Esophagus mucosa (tissue), 1 donor: ENCODE measurements around the gene VASH1. TPM values are rescaled to one million over a fixed set of nuclear protein-coding genes. Genes with fewer than 3 reads are reported as not detected.

Source experiments
- ATAC-seq: fragments of 200-7000 bp; cut with Tn5 transposase; one replicate; pipeline ENCODE4 v1.9.1; 2020
- total RNA-seq: library from RNA; stranded (reverse); gene quantifications from one replicate; pipeline ENCODE4 v1.2.4, GENCODE V29; 2023
- donor health status: DM: yes; HTN: yes; CAD: no.

Gene VASH1
- total RNA-seq, 1 donor from 2014 or later, result 1.4 TPM

DNA sequence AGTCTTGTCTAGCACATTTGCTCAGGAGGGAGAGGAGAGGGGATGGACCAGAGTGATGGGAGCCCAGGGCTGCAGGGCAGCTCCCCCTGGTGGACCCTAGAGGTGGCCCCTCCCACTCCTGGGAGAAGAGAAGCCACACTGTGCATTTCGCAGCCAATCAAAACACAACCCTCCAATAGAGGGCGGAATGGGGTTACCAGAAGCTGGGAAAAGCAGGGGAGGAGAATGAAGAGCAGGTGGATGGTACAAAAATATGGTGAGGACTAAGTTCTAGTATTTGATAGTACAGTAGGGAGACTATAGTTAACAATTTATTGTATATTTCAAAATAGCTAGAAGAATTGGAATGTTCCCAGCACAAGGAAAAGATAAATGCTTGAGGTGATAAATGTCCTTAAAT is 23.6 kb downstream of the VASH1 start:
- peak; percentile 83 for ATAC-seq

DNA sequence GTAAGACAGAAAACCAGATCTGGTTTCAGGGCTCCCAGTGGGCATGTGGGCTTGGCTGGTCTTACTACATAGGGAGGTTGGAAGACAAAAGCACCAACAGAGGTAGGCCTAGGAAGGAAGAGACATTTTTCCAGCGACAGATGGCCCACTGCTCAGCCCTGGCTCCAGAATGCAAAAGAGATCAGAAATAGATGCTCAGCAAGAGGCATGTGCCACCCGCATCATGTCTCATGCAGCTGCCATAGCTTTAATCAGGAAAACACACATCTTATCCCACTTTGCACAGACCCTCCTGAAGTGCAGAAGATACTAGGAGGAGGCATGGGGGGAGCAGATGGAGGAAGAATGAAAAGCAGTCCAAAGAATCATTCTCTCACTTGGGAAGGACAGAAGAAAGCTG is 25.3 kb downstream of the VASH1 start:
- ATAC-seq, result no peak

DNA sequence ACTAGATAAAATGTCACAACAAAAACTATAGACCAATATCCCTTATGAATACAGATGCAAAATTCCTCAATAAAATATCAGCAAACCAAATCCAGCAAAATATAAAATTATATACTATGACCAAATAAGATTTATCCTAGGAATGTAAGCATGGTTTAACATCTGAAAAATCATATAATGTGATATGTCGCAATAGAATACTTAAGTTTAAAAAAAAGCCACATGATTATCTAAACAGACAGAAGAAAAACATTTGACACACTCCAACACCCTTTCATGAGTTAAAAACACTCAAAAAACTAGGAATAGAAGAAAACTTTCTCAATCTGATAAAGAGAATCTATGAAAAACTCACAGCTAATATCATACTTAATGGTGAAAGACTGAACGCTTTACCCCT is 31.2 kb downstream of the VASH1 start:
- ATAC-seq, result no peak

DNA sequence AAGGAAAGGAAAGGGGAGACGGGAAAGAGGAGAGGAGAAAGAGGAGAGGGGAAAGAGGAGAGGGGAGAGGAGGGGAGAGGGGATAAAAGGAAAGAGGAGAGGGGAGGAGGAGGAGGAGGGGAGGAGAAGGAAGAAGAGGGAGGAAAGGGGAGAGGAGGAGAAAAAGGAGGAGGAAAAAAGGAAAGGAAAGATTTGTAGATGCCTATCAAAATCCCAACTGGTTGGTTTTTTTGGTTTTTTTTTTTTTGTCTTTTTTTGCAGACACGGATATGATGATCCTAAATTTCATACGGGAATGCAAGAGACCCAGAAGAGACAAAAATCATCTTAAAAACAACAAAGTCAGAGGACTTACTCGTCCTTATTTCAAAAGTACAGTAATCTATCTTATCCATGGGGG is 32.1 kb downstream of the VASH1 start:
- ATAC-seq, result no peak

DNA sequence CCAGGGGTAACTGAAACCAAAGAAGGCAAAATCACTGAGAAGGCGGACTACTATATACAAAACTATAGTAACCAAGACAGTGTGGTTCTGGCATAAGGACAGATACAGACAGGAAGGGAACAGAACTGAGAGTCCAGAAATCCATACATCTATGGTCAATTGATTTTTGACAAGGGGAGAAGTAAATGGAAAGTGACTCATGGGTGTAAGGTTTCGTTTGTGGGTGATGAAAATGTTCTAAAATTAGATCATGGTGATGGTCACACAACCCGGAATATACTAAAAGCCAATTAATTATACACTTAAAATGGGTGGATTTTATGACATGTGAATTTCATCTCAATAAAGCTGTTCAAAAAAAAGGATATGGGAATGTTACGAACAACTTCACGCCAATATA is 32.7 kb downstream of the VASH1 start:
- no peak for ATAC-seq

DNA sequence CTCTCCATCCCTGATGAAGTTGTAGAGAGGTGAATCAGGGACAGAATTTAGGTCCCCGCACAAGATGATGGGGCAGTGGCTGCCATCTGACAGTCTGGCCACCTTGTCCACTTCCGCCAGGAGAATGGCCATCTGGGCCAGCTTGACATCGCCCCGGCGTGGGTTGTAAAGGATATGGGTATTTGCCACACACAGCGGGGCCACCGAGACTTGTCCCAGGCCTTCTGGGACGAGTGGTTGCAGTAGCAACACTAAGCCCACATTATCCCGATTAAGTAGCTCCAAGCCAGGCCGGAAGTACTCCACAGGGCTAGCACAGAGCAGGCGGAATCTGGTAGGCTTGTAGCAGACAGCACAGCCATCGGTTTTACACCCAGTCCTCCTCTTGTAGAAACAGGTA is 45.2 kb downstream of the VASH1 start:
- no peak for ATAC-seq

DNA sequence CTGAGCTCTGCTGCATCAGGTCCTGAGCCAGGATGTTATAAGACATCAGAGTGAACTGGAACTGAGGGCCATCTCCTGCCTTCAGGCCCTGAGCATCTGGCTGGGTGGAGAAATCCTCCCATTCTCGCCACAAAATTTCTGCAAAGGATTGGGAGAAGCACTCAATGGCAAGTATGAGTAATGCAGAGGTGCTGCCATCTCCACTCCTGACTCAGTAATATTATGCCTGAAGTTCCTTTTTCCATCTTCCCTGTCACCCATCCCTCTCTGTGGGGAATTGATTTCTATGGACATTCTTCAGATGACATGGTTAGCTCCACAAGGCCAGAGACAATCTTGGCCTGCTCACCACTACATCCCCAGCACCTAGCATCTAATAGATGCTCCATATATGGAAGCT is 46.7 kb downstream of the VASH1 start:
- no peak for ATAC-seq

DNA sequence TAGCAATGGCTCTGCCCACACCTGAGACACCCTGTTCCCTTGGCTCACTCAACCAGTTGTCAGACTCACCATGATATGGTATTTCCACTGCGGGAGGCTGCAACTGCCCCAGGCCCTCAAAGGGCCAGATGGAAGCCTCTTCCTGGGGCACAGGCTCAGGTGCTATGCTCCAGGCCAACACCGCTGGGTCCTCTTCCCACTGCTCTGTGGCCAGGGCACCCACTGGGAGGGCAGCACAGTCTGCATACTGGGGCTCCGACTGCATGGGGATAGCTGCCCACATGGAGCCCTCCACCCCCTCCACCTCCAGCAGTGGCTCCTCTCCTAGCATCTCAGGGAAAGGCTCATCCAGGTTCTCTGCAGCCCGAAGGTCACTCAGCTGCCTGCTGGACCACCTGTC is 47.7 kb downstream of the VASH1 start:
- no peak for ATAC-seq

DNA sequence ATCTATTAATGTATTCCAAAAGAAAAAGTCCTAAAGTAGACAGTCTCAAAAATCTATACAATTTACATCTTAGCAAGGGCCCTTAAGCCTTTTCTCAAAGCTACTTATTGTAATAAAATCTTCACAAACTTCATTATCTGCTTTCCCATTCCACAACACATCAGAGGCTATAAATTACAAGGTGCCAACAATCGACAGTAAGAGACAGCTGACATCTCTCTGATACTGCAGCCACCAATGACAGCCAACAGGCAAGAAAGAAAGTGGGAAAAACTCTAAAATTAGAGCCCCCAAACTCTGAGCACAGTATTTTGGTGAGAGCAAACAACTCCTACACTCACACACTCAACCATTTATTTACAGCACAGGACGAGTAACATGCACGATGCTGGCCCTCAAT is 49.3 kb downstream of the VASH1 start:
- ATAC-seq, result no peak

DNA sequence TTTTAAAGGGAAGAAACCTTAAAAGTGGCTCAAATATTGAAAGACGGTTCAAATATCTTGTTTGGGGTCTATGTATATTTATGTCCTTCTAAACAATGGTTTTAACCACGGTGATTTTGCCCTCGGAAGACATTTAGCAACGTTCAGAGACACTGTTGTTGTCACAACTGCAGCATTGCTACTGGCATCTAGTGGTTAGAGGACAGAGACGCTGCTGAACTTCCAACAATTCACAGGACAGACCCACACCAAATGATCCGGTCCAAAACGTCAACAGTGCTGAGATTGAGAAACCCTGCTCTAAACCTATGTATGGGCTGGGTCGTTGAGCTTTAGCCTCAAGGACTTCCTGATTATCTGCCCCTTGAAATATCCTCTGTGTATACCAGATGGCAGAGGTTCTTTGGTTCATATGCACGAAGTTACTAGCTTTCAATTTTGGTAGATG is 49.7 kb downstream of the VASH1 start:
- ATAC-seq, result no peak

DNA sequence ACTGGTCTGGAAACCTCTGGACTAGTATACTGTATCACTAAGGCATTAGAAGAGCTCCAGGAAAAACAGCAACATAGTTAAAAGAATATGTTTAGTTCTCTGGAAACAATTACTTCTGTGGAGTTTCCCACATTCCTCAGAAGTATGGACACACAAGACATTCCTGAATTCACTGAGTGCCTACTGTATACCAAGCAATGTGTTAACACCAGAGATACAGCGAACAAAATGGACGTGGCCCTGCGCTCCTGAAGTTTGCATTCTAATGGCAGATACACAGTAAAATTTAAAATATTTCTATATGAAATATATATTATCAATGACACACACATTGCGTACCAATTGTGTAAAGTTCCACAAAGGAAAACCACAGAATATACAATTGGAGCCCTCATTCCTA is 50.3 kb downstream of the VASH1 start:
- no peak for ATAC-seq

DNA sequence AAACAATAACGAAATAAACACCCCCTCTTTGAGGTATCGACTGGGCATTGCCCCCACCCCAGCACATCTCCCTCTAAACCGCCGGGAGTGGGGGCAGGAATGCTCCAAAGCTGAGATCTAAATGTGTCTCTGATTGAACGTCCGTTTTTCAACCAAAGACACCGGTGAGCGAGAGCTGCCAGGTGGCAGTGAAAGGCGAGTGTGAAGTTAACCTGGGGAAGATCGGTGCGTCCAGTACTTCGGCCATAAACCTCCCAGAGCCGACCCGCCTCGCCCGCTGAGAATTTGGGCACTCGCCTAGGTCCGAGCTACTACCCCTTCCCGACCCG is 50.8 kb downstream of the VASH1 start:
- no peak for ATAC-seq

DNA sequence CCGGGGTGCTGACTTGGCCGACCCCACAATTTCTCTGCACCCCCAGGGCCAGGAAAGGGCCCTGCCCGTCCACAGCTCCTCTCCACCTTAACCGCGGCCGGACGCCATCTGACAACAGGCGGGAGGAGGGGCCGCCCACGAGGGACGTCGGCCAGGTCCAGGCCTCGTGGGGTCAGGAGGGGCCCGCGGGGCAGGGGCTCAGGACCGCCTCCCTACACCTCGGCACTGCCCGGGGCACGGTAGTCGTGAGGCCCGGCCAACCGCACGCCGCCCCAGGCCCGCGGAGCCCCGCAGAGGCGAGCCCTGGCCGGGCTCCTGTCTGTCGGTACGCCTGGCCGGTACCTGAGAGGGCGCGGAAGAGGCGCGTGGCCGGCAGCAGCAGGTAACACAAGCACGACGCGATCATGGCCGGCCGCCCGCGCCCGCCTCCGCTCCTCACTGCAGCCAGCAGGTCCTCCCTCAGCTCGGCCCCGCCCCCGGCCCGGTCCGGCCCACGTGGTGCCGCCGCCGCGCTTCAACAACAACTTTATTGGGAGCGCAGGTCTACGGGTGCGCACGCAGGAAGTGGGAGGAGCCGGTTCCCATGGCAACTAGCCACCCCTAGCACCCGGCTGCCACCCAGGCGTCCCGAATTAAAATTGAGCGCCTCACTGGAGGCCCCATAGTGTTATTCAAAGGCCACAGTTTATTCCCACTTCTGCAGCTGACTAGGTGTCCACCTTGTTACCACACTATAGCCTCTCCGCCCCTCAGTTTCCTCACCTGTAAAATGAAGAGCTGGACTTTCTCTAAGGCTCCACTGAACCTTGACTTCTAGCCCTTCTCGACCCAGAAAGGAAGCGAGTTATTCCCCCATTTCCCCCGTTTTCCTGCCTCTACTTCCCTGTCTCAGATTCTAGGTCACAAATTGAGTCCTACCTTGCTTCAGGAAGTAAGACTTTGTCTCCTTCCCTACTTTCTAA is 51.4 kb downstream of the VASH1 start, which contains the start of gene ANGEL1:
Gene ANGEL1 (minus strand): TSS at position 461 of the 962 bp plus-strand sequence. CDS start 55 bp downstream, at position 406.
- ATAC-seq, result peak; percentile 98

DNA sequence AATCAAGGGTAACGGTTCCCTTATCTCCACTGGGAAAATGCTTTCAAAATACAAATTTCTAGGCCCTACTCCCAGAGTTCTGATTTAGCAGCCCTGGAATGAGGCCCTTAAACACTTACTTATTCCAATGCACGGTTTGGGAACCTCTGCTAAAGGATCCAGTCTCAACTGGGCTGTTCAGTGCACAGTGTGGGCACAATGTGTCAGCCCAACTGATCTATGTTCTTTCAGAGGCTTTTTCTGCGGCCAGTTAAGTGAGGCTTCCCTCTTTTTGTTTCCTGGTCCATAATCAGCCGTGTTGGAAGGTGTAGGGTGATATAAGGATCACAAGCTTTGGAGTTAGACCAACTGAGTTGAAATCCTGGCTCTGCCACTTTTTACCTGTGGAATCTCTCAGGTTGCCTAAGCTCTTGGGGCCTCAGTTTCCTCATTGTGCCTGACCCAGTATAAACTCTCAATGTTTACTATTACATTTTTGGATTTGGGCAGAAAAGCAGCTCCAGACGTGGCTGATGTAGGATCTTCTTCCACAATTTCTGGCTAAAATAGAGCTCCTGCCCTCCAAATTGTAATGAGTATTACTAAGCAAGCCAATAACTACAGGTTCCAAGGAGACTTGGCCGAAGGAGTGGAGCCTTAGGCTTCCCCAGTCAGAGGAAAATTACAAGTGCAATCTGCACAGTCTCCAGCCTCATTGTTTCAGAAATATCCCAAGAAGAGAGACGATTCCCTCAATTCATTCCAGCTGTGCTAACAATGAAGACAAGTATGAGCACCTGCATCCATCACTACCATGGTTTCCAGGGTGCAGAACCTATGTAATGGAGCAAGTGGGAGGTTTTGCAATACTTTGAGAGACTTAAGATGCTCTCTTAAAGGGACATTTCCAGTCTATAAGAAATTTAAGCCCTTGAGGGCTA is 53.7 kb downstream of the VASH1 start:
- no peak for ATAC-seq

DNA sequence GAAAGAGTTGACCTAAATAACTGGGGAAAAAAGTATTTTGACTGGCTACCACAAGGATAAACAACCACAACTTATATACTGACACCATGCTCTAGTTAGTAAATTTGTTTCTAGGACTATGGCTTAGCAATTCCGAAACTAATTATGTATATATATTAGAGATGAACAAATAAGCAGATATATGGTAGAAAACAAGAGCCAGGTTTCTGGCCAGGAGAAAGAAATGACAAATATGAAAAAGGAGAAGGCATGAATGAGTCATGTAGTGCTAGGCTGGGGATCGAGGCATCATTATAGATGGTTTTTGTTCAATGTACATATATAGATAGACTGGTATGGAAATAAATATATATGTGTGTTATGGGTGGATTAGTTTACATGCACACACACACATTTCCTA is 59.4 kb downstream of the VASH1 start:
- no peak for ATAC-seq

DNA sequence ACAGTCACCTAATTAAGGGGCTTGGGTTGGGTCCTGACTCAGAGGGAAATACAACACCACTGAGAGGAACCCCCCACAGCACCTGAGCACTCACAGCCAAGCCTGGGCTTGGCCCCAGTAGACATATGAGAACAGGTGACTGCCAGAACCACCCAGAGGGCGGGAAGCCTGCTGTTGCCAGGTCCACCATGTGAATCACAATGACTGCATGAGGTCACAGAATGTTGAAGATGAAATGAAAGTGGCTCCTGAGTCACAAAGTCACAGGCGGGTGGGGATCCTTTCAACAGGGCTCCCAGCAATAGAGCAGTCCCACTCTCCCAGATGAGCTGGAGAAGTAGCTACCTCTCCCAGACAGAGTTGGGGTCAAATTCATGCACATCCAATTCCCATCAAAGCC is 64.9 kb downstream of the VASH1 start, which contains the start of gene LRRC74A:
Gene LRRC74A (plus strand): TSS at position 287 of the 400 bp plus-strand sequence. CDS start 290 bp downstream, outside the sequence.
- ATAC-seq, result peak; percentile 73

DNA sequence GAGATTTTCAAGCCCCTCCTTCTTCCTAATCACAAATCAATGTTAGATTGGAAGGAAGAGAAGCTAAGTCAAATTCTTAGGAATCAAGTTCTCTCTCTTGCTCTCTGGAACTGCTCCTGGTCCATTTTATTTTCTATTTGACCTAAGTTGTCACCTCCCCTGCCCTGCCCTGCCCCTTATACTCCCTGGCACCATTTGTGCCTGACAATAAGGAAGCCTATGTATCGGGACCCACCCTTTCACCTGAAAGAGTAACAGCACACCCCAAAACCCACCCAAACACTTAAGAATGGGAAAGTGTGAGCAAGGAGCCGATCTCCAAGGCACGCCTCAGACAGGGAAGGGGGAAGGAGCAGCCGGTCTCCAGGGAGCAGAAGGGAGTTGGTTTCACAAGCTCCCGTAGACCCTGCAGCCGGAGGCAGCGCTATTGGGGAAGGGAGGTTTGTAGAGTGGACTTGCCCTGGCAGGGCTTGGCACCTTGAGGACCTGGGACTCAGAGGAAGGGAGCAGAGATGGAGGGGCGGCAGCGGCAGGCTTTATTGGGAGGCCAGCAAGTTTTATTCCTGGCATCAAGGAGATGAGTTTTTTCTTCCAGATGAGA is 66.5 kb downstream of the VASH1 start:
- ATAC-seq, result no peak

DNA sequence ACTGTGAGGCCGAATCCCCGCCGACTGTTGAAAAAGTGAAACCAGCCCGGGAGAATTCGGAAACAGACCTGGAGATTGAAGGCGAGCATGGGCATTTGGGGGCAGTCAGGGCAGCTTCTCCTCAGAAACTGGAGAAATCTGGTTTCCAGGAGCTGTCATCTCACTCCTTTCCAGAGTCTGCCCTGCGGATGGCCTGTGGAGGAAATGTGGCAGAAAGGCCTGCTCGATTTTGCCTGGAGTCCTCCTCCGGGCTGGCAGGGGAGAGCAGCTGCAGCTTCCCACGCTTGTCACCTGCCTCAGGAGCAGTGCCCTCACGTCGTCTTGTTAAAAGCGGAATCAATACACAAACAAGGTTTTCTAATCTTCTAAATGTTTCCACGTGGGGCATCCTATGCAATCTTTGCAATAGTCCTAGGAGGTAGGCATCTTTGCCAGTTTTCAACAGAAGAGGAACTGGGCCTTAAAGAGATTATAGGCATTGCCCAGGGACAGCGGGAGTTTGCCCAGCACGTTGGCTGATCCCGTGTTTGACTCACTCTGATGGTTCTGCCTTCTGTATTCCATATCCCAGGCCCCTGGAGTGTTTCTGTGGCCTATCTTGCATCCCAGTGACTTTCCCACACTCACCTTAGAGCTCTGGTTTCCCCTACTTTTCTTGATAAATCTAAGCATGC is 67.2 kb downstream of the VASH1 start:
- ATAC-seq, result no peak

DNA sequence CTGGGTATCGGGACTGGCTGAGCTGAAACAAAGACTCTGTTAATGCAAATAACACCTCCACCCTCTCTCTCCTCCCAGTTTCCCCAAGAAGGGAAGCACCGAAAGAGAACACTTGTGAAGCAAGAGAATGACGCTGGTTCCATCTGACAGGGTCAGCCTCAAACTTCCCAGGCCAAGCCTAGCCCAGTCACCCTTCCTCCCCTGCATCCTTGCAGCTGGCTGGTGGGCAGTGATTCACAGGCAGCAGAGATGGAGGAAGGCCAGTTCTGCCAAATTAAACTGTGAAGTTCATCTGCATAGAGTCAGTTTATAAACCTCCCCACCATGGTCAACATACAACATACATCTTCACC is 67.7 kb downstream of the VASH1 start:
- ATAC-seq, result no peak

DNA sequence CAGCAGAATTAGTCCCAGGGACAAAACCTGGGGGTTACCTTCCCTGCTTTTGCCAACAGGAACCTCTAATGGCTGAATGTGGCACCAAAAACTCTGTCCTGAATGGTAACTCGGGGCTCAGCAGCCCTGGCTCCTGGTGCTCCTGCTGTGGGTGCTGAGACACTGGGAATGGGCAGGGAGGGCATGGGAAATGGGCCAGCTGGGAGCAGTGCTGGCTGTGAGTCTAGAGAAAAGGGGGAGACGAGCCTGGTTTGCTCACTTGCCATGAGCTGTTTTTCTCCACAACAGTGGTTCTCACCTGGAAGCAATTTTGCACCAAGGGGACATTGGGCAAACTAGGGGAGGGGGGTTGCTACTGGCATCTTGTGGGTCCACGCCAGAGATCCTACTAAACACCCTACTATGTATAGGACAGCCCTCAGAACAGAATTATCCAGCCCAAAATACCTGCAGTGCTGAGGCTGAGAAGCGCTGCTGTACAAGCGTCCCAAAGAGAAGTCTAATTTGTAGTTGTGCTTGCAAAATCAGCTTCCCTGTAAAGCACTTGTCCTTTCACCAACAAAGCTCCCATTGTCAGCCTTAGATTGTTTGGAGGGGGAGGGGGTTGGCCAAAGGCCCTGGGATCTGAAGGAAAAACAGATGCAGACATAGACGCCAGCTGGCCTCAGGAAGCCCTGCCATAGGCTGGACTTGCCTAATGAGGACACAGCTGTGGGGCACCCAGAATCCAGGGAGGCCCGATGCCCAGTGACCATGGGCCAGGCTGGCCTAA is 68.6 kb downstream of the VASH1 start:
- ATAC-seq, result no peak

DNA sequence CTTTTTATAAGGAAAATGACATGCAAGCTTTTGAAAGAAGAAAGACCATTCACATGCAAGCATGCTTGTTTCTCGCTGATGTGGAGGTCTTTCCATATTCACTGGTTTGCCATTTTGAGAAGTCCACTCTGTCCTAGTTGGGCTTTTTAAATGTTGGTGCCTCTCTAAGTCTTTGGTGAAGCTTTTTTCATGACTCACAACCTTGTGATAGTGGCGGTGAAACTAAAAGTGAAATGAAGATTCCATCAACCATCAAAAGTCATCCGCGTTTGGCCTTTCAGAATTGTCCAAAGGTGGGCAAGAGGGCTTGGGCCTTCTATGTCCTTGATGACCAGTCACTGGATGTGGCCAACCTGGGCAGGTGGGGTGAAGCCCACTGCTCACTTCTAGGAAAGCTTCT is 69.3 kb downstream of the VASH1 start:
- ATAC-seq, result no peak
